Activated CD8-positive, alpha-beta memory T cell treated with anti-CD3 and anti-CD28 coated beads, Interleukin-2, amount 50 U/mL, for 24 hours (primary cell): Measurements from ENCODE around the gene KRTAP2-2.
"Not testable (repeated sequence)": the region's sequence is repeated elsewhere in the genome, so short reads cannot be mapped to it uniquely, and the experiment has no call there.

ENCODE experiments used
- DNase-seq: peaks from one replicate; pipeline ENCODE4 v3.0.0-alpha.2; 2020; ENCODE audit errors: extremely low read depth

Gene KRTAP2-2, protein sequence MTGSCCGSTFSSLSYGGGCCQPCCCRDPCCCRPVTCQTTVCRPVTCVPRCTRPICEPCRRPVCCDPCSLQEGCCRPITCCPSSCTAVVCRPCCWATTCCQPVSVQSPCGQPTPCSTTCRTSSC

DNA sequence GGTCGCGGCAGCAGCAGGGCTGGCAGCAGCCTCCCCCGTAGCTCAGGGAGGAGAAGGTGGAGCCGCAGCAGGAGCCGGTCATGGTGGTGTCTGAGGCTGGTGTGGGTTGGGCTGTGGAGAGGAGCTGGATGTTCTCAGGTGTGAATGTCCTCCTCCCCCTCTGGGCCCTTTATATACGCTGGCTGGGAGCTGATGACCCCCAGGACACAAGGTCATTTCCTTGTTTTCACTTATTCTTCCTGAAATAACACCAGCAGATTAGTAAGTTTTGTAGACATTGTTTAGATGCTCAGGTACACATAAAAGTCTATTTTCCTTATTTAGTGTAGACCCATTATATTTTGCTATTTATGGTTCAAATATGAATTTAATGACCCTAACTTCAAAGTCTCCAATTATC is at the start of gene KRTAP2-2:
TSS of gene KRTAP2-2 (minus strand) at position 101 of the 400 bp plus-strand sequence. CDS start at position 82, 19 bp downstream.
- DNase-seq, result not testable (repeated sequence)

DNA sequence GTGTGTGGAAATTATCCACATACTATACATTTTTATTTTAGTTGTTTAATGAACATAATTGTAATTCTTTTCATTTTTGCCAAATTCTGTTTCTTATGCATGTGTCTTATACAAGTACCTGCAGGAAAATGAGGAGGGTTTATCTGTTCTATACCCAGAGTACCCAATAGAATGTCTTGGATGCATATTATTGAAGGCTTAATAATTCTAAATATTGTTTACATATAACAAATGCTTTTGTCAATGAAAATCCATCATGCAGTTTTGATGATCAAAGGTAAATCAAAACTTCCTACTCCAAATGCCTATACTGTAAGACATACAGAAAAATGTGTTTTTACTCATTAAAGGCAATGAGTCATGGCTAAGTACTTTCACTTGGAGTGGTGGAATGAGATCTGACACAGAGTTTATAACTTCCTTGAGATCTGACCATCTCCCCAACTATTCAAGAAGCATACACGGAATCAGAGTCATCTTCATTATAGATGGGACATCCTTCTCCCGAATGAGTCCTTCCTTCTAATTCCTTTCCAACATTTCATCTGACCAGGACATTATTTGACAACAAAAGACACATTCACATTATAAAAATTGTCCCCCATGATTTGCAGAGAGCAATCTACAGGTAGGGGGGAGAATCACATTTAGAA is 49.5 kb upstream of the KRTAP2-2 start:
- DNase-seq, result not testable (repeated sequence)

DNA sequence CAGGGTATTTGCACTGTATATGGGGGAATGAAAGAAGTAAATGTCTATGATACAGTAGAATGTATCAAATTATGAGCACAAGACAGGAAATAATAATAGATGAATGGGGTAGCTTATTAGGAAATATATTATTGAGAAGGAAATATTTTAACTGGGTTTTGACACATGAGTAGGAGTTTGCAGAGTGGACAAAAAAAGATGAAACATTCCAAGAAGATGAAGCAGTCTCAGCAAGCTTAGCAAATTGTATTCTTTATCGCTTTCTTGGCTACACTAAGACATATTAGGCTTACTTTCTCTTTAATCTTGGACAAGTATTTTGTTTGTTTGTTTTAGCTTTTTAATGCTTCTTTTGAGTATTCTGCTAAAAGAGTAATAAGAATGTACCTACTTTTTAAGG is 48.9 kb upstream of the KRTAP2-2 start:
- no peak for DNase-seq

DNA sequence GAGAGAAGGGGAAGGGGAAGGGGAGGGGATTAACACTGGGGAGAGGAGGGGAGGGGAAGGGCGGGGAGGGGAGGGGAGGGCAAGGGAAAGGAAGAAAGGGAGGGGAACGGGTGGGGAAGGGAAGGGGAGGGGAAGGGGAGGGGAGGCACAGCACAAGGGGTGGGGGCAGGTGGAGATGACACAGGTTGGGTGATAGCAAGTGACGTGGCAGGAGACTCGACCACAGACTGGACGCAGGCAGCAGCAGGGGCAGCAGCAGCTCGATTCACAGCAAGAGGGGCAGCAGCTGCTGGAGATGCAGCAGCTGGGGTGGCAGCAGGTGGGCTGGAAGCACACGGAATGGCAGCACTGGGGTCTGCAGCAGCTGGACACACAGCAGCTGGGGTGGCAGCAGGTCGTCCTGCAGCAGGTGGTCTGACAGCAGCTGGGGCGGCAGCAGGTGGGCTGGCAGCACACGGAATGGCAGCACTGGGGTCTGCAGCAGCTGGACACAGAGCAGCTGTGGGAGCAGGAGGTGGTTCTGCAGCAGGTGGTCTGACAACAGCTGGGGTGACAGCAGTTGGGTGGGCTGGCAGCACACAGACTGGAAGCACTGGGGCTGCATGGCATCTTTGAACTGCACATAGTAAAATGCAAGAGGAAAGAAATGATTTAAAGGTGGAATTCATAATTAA is 46.7 kb upstream of the KRTAP2-2 start, which contains the start of gene KRTAP4-16:
TSS of gene KRTAP4-16 (minus strand) at position 624 of the 674 bp plus-strand sequence. CDS start at position 624, 0 bp downstream.
- DNase-seq, result no peak

DNA sequence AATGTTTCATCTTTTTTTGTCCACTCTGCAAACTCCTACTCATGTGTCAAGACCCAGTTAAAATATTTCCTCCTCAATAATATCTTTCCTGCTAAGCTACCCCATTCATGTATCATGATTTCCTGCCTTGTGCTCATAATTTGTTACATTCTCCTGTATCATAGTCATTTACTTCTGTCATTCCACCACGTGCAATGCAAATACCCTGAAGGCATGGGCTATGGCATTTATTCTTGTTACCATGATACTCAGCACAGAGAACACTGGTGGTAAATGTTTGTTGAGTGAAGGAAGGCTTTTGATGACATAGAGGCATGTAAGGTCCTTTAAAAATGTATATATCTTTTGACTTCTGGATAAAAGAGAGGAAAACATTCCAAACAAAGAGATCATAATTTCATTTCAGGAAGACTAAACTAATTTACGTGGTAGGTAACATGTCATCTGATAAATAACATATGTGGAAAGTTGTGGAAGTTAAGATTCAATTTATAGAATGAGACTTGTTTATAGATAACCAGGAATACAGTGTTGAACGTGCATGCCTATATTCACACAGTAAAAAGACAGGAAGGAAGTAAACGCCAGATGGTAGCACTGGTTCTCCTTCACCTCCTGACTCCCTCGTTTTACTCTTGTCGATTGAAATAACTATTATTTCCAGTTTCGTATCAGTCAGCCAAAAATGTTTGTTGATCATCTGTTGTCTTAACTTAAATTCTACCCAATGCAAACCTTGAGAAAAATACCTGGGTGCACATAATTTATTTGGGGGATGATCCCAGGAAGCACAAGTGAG is 44.9 kb upstream of the KRTAP2-2 start:
- not testable (repeated sequence) for DNase-seq

DNA sequence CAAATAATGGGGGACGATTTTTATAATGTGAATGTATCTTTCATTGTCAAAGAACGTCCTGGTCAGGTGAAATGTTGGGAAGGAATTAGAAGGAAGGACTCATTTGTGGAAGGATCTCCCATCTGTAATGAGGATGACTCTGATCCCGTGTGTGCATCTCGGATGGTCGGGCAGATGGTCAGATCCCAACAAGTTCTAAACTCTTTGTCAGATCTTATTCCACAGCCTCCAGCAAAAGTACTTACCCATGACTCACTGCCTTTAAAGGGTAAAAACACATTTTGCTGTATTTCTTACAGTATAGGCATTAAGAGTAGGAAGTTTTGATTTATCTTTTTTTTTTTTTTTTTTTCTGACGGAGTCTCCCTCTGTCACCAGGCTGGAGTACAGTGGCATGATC is 43.5 kb upstream of the KRTAP2-2 start:
- DNase-seq, result no peak

DNA sequence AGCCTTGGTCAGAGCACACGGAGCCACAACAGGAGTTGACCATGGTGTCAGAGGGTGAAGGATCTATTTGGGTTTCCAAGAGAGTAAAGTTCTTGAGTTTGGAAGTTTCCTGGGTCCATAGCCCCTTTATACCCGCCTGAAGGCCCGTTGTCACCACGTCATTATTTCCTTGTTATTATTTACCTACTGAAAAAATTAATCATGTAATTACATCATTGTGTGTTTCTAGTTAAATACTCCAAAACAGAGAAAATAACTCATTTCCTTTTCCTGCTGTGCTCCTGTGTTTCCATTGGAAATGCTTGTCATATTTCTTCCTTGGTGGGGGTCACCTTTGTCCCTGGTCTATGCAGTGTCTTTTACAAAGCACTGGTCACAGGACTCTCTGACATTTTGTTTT is 43.0 kb upstream of the KRTAP2-2 start, which contains the start of gene KRTAP4-8:
TSS of gene KRTAP4-8 (minus strand) at position 101 of the 400 bp plus-strand sequence. CDS start at position 43, 58 bp downstream.
- DNase-seq, result no peak

DNA sequence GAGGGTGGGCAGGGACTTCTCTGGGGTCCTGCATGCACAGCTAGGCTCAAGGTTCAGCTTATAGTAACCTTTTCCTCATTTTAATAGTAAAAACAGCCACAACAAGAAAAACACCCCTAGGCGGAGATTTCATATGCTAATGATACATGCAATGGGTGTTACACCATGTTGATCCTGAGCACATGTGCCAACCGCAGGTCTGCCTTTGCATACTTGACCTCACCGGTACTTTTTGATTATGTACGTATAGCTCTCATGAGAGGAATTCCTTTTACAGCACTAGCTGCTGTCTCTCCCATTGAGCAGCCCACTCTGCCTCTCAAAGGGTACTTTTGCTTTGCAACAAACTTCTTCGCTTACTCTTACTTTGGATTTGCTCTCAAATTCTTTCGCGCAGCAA is 41.0 kb upstream of the KRTAP2-2 start:
- no peak for DNase-seq

DNA sequence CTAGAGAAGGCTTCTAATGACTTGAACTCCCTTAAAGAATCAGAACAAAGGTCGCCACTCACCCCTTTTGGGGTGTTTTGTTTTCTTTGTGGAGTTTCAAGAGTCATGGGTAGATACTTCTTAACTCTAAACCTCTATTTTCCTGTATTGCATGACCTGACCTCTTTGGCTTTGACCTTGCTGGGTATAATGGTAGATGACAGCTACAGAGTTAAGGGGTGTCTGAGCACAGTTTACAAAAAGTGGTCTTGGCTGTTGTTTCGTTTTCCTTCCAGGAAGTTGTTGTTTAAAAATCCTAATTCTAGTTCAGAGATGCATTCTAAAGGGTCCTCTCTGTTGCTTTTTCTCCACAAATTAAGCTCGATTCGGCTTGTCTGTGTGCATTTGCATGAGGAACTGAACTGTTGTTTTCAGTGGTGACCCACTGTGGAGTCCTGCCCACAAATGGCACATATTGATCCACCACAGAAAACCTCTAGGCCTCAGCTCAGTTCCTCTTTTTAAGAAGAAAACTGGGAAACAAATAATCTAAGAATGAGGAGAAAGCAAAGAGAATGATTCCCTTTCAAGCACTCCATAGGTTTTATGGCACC is 33.8 kb upstream of the KRTAP2-2 start:
- not testable (repeated sequence) for DNase-seq

- not testable (repeated sequence) for DNase-seq
These were observed 29.2 kb upstream of the KRTAP2-2 start, which contains the start of gene KRTAP4-7 for GRCh38 chr17:41084100-41084856. KRTAP4-7 (plus strand) TSS chr17:41084150; CDS start chr17:41084207, 57 bp downstream.

GRCh38 chr17:41083427-41083826 is 28.4 kb upstream of the KRTAP2-2 start:
- DNase-seq, result not testable (repeated sequence)

DNA sequence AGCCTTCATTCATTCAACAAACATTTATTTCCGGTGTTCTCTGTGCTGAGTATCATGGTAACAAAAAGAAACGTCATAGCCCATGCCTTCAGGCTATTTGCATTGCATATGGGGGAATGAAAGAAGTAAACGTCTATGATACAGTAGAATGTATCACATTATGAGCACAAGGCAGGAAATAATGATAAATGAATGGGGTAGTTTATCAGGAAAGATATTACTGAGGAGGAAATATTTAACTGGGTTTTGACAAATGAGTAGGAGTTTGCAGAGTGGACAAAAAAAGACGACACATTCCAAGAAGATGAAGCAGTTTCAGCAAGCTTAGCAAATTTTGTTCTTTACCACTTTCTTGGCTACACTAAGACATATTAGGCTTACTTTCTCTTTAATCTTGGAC is 27.6 kb upstream of the KRTAP2-2 start:
- no peak for DNase-seq

- DNase-seq, result no peak
These were observed 21.8 kb upstream of the KRTAP2-2 start for GRCh38 chr17:41076788-41077187.

DNA sequence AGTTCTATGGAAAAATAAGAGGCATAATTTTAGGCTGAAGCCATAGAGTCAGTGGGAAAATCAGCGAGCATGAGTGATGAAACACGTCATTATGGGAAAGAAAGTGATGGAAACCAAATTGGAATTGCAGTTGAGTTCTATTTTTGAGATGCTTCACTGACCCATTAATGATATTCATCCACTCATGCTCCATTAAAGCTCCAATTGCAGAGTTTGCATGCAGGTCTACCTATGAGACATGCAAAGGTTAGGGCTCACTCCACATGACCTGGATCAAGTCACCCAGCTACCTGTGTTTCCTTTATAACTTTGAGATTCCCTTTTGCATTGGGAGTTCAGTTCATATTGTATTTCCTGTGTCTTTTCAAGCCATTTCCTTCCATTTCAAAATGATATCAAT is 18.6 kb upstream of the KRTAP2-2 start:
- no peak for DNase-seq

- DNase-seq, result no peak
These were observed 16.8 kb upstream of the KRTAP2-2 start for GRCh38 chr17:41071606-41072360.

- no peak for DNase-seq
These were observed 14.0 kb upstream of the KRTAP2-2 start for GRCh38 chr17:41069031-41069430.

DNA sequence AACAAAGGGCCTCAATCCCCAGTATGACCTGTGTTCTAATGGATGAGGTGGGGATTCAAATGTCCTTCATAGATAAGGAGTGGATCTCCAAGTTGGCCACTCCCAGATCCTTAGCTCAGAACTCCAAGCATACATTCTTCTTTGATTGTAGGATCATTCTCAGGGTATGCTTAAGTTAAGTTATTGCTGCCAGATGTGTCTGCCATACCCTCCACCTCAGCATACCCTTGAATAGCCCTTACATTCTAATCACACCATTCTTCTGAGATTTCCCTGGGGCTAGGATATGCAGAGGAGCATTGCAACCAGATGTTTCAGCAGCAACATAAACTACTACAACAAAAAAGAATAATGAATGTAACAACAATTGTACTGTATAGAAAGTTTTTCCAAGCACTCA is 12.3 kb upstream of the KRTAP2-2 start:
- DNase-seq, result no peak

GRCh38 chr17:41065829-41066624 is 11.0 kb upstream of the KRTAP2-2 start, which contains the start of gene KRTAP2-4:
KRTAP2-4 (minus strand) TSS chr17:41065879; CDS start chr17:41065845, 34 bp downstream.
- DNase-seq, result no peak
